Measurements from ENCODE around the gene ESAM.

Gene ESAM

GRCh38 chr11:124769806-124770774 lies 8.0 kb upstream of the ESAM start:
- DNase-seq = no peak

GRCh38 chr11:124768914-124769313 lies 6.8 kb upstream of the ESAM start:
- no peak for DNase-seq

- DNase-seq = no peak
Measured at GRCh38 chr11:124766156-124766555, 4.1 kb upstream of the ESAM start.

- peak; percentile 4 for DNase-seq
Measured at GRCh38 chr11:124763156-124763947, 1.3 kb upstream of the ESAM start.

GRCh38 chr11:124762624-124763155 lies 600 bp upstream of the ESAM start:
- no peak for DNase-seq

- DNase-seq = no peak
Measured at GRCh38 chr11:124761301-124762104, 587 bp downstream of the ESAM start.

- no peak for DNase-seq
Measured at GRCh38 chr11:124760806-124761205, 1.3 kb downstream of the ESAM start.

GRCh38 chr11:124760205-124760652 lies 1.9 kb downstream of the ESAM start:
- no peak for DNase-seq

GRCh38 chr11:124759266-124760204 lies 2.6 kb downstream of the ESAM start:
- no peak for DNase-seq

- DNase-seq = no peak
Measured at GRCh38 chr11:124758355-124759265, 3.5 kb downstream of the ESAM start.

- no peak for DNase-seq
Measured at GRCh38 chr11:124757320-124757719, 4.8 kb downstream of the ESAM start.

- DNase-seq = no peak
Measured at GRCh38 chr11:124756753-124757227, 5.3 kb downstream of the ESAM start.

GRCh38 chr11:124756033-124756752 lies 5.9 kb downstream of the ESAM start:
- no peak for DNase-seq

- DNase-seq = no peak
Measured at GRCh38 chr11:124754710-124755109, 7.4 kb downstream of the ESAM start.

GRCh38 chr11:124754309-124754708 lies 7.8 kb downstream of the ESAM start:
- DNase-seq = no peak

- no peak for DNase-seq
Measured at GRCh38 chr11:124753624-124754023, 8.5 kb downstream of the ESAM start.

- DNase-seq = no peak
Measured at GRCh38 chr11:124753205-124753604, 8.9 kb downstream of the ESAM start.

- DNase-seq = no peak
Measured at GRCh38 chr11:124752471-124753102, 9.5 kb downstream of the ESAM start.

All from SHP77 treated with DMSO at 0.1 percent for 48 hours (cell line).